ENCODE results near the gene USB1. TPM values are rescaled to one million over a fixed set of nuclear protein-coding genes. Genes with fewer than 3 reads are reported as not detected.

The USB1 gene
- total and polyA plus RNA-seq, 2 experiments from 2014 or later = 7.6 to 48.4 TPM

GRCh38 chr16:58020628-58021521, 19.7 kb downstream of the USB1 start:
- Histone ChIP-seq H3K27ac (no peak overlapping the region), H3K4me1 (ENCODE audit: insufficient read depth) (peaks cover 17% of the 10 kb centered on the region), H3K4me3 (no peak overlapping the region), H3K4me2 (ENCODE audit: unreplicated experiment) (no peak overlapping the region), H3K27me3 (replicated peaks; ENCODE audit: insufficient read depth) (no peaks in the 10 kb centered on the region), H3F3A (ENCODE audit: insufficient read depth) (0 out of 2 replicates have a peak, but pooled peaks cover 5% of the 10 kb centered on the region), H3K79me2 (ENCODE audit: insufficient read depth) (no peaks in the 10 kb centered on the region), H3K9me3 (ENCODE audit: low read depth) (no peaks in the 10 kb centered on the region), H3K36me3 (ENCODE audit: low read depth) (no peaks in the 10 kb centered on the region; the same call in 1 of the 2 replicates), H3K9ac (no peak overlapping the region), H2AFZ (no peak overlapping the region), H4K20me1 (ENCODE audit: insufficient read depth) (no peaks in the 10 kb centered on the region), H3K9me2 (ENCODE audit: insufficient read depth) (no peaks in the 10 kb centered on the region)
- peak; percentile 58 for DNase-seq
- in situ Hi-C loops (cut with MboI) = loop anchor here (10.0 to 25.0 kb wide), 2 partner anchors 294 to 466 kb away; no protein-coding TSS in a partner anchor
- 65 to 66% methylated on average over 8 of the region's 8 CpGs for WGBS, 2 experiments (ENCODE audit: low coverage in 1 of 2, low lambda C conversion rate in 2 of 2, missing lambda C conversion rate in 2 of 2)
- no peak for TF ChIP-seq EZH2 (IDR thresholded peaks at IDR 0.05; ENCODE audit: insufficient read depth, poor library complexity, severe bottlenecking)
- no peak for TF ChIP-seq EZH2phosphoT487 (IDR thresholded peaks at IDR 0.05; ENCODE audit: insufficient read depth, low read depth)

GRCh38 chr16:58021661-58022551, 20.7 kb downstream of the USB1 start:
- Histone ChIP-seq H3K36me3 (ENCODE audit: low read depth) (no peaks in the 10 kb centered on the region; the same call in 1 of the 2 replicates), H3K9ac (no peak overlapping the region), H3K9me2 (ENCODE audit: insufficient read depth) (no peaks in the 10 kb centered on the region), H3K27me3 (replicated peaks; ENCODE audit: insufficient read depth) (no peaks in the 10 kb centered on the region; the same call in 1 of the 2 replicates), H2AFZ (no peak overlapping the region), H3K4me1 (ENCODE audit: insufficient read depth) (peaks cover 15% of the 10 kb centered on the region), H4K20me1 (ENCODE audit: insufficient read depth) (no peaks in the 10 kb centered on the region), H3K4me3 (no peak overlapping the region), H3F3A (ENCODE audit: insufficient read depth) (0 out of 2 replicates have a peak, but pooled peaks cover 5% of the 10 kb centered on the region), H3K79me2 (ENCODE audit: insufficient read depth) (no peaks in the 10 kb centered on the region), H3K4me2 (ENCODE audit: unreplicated experiment) (no peak overlapping the region), H3K27ac (0 out of 2 replicates have a peak overlapping the region, but pooled peaks have one; percentile 9), H3K9me3 (ENCODE audit: low read depth) (no peaks in the 10 kb centered on the region)
- TF ChIP-seq EZH2 (IDR thresholded peaks at IDR 0.05; ENCODE audit: insufficient read depth, poor library complexity, severe bottlenecking) = no peak
- peak; percentile 83 for DNase-seq
- in situ Hi-C loops (cut with MboI) = loop anchor here (10.0 to 25.0 kb wide), 2 partner anchors 293 to 465 kb away; no protein-coding TSS in a partner anchor
- 37 to 41% methylated on average over 8 of the region's 8 CpGs for WGBS, 2 experiments (ENCODE audit: low coverage in 1 of 2, low lambda C conversion rate in 2 of 2, missing lambda C conversion rate in 2 of 2)

- no peak overlapping the region for H3K9ac ChIP-seq
- TF ChIP-seq EZH2 (IDR thresholded peaks at IDR 0.05; ENCODE audit: insufficient read depth, poor library complexity, severe bottlenecking) (no peak), EZH2phosphoT487 (IDR thresholded peaks at IDR 0.05; ENCODE audit: insufficient read depth, low read depth) (no peak)
- H3K79me2 ChIP-seq (ENCODE audit: insufficient read depth) = no peaks in the 10 kb centered on the region
- H3F3A ChIP-seq (ENCODE audit: insufficient read depth) = no peaks in the 10 kb centered on the region
- WGBS, 2 experiments (ENCODE audit: low coverage in 1 of 2, low lambda C conversion rate in 2 of 2, missing lambda C conversion rate in 2 of 2) = 17 to 22% methylated on average over 18 of the region's 18 CpGs
- H3K4me3 ChIP-seq = no peak overlapping the region
- H2AFZ ChIP-seq = no peak overlapping the region
- H3K27me3 ChIP-seq (replicated peaks; ENCODE audit: insufficient read depth) = no peaks in the 10 kb centered on the region; the same call in 1 of the 2 replicates
- H3K9me2 ChIP-seq (ENCODE audit: insufficient read depth) = no peaks in the 10 kb centered on the region
- no peaks in the 10 kb centered on the region for H3K9me3 ChIP-seq (ENCODE audit: low read depth)
- no peaks in the 10 kb centered on the region for H4K20me1 ChIP-seq (ENCODE audit: insufficient read depth)
- peaks cover 10% of the 10 kb centered on the region for H3K4me1 ChIP-seq (ENCODE audit: insufficient read depth)
- peak; percentile 88 for DNase-seq
- no peaks in the 10 kb centered on the region; the same call in 1 of the 2 replicates for H3K36me3 ChIP-seq (ENCODE audit: low read depth)
- in situ Hi-C loops (cut with MboI) = loop anchor here (10.0 to 25.0 kb wide), 2 partner anchors 292 to 465 kb away; no protein-coding TSS in a partner anchor
- no peak overlapping the region for H3K27ac ChIP-seq
- peak overlapping the region; percentile 11 for H3K4me2 ChIP-seq (ENCODE audit: unreplicated experiment)
These were observed 21.6 kb downstream of the USB1 start for GRCh38 chr16:58022601-58023371.
